H9 (cell line): Measurements from ENCODE around the gene NOL9. TPM values are rescaled to one million over a fixed set of nuclear protein-coding genes. Genes with fewer than 3 reads are reported as not detected.

Experiments used
- DNase-seq: peaks from one replicate; pipeline ENCODE4 v3.0.0-alpha.2; 2017
- H2AFZ ChIP-seq: one replicate; pipeline ENCODE4 v1.6.1; 2013; ENCODE audit warnings: mild to moderate bottlenecking, low read length, control low read depth, moderate library complexity
- H2AK5ac ChIP-seq: 2 replicates; pipeline ENCODE4 v1.6.1; 2013; ENCODE audit warnings: low read length, control low read depth, mixed read lengths; ENCODE audit not compliant: insufficient read length
- H2BK120ac ChIP-seq: one replicate; pipeline ENCODE4 v1.6.1; 2013; ENCODE audit warnings: low read depth, mild to moderate bottlenecking, low read length, control low read depth, inconsistent platforms; ENCODE audit not compliant: poor library complexity, severe bottlenecking
- H2BK12ac ChIP-seq: 2 replicates; pipeline ENCODE4 v1.6.1; 2013; ENCODE audit warnings: low read length, control low read depth, mixed read lengths, low read depth; ENCODE audit not compliant: insufficient read length
- H2BK15ac ChIP-seq: 2 replicates; pipeline ENCODE4 v1.6.1; 2013; ENCODE audit warnings: low read depth, low read length, control low read depth
- H2BK20ac ChIP-seq: one replicate; pipeline ENCODE4 v1.6.1; 2013; ENCODE audit warnings: low read depth, mild to moderate bottlenecking, low read length, control low read depth, inconsistent platforms; ENCODE audit not compliant: poor library complexity, severe bottlenecking
- H2BK5ac ChIP-seq: 2 replicates; pipeline ENCODE4 v1.6.1; 2013; ENCODE audit warnings: low read length, control low read depth, mixed read lengths; ENCODE audit not compliant: insufficient read length
- H3K14ac ChIP-seq: 2 replicates; pipeline ENCODE4 v1.6.1; 2013; ENCODE audit warnings: low read length, control low read depth; ENCODE audit not compliant: insufficient read depth
- H3K18ac ChIP-seq: 2 replicates; pipeline ENCODE4 v1.6.1; 2013; ENCODE audit warnings: low read depth, mild to moderate bottlenecking, mixed read lengths, low read length, control low read depth; ENCODE audit not compliant: insufficient read length
- H3K23ac ChIP-seq: 2 replicates; pipeline ENCODE4 v1.6.1; 2013; ENCODE audit warnings: low read length, control low read depth, mixed read lengths, low read depth; ENCODE audit not compliant: insufficient read length
- H3K23me2 ChIP-seq: 2 replicates; pipeline ENCODE4 v1.6.1; 2013; ENCODE audit warnings: low read depth, mild to moderate bottlenecking, mixed read lengths, low read length, control low read depth; ENCODE audit not compliant: insufficient read length, poor library complexity, severe bottlenecking
- H3K27ac ChIP-seq: 2 replicates; pipeline ENCODE4 v1.5.1; 2013; ENCODE audit warnings: low read length, control low read depth, mixed read lengths, low read depth; ENCODE audit not compliant: insufficient read length
- H3K27me3 ChIP-seq: 2 replicates; pipeline ENCODE4 v1.6.1; 2013; ENCODE audit warnings: low read length, control low read depth, inconsistent platforms; ENCODE audit not compliant: insufficient read depth
- H3K4ac ChIP-seq: 2 replicates; pipeline ENCODE4 v1.6.1; 2013; ENCODE audit warnings: low read depth, mild to moderate bottlenecking, control low read depth, inconsistent platforms, low read length, moderate library complexity
- H3K4me1 ChIP-seq: 2 replicates; pipeline ENCODE4 v1.6.1; 2013; ENCODE audit warnings: low read length, control low read depth, inconsistent platforms; ENCODE audit not compliant: insufficient read depth
- H3K4me2 ChIP-seq: 2 replicates; pipeline ENCODE4 v1.6.1; 2013; ENCODE audit warnings: low read length, control low read depth, mixed read lengths; ENCODE audit not compliant: insufficient read length, insufficient read depth
- H3K56ac ChIP-seq: 2 replicates; pipeline ENCODE4 v1.6.1; 2013; ENCODE audit warnings: low read depth, mild to moderate bottlenecking, mixed read lengths, low read length, control low read depth; ENCODE audit not compliant: insufficient read length
- H3K79me1 ChIP-seq: 2 replicates; pipeline ENCODE4 v1.6.1; 2013; ENCODE audit warnings: low read depth, mild to moderate bottlenecking, moderate library complexity, low read length, control low read depth, inconsistent platforms; ENCODE audit not compliant: insufficient read depth, poor library complexity, severe bottlenecking
- H3K79me2 ChIP-seq: 2 replicates; pipeline ENCODE4 v1.6.1; 2013; ENCODE audit warnings: low read length, control low read depth, inconsistent platforms; ENCODE audit not compliant: insufficient read depth
- H3K9ac ChIP-seq: 2 replicates; pipeline ENCODE4 v1.6.1; 2013; ENCODE audit warnings: low read length, control low read depth, mixed read lengths; ENCODE audit not compliant: insufficient read length; ENCODE audit errors: extremely low read depth
- H3K9me3 ChIP-seq: one replicate; pipeline ENCODE4 v1.6.1; 2013; ENCODE audit warnings: low read depth, low read length, inconsistent platforms; ENCODE audit not compliant: control insufficient read depth
- H3T11ph ChIP-seq: one replicate; pipeline ENCODE4 v1.6.1; 2013; ENCODE audit warnings: mild to moderate bottlenecking, low read length, control low read depth, inconsistent platforms
- H4K20me1 ChIP-seq: one replicate; pipeline ENCODE4 v1.6.1; 2013; ENCODE audit not compliant: control insufficient read depth, insufficient read length, insufficient read depth
- H4K5ac ChIP-seq: 2 replicates; pipeline ENCODE4 v1.6.1; 2013; ENCODE audit warnings: low read depth, mild to moderate bottlenecking, mixed read lengths, low read length, control low read depth; ENCODE audit not compliant: insufficient read length
- H4K8ac ChIP-seq: replicated peaks from 2 replicates; pipeline ENCODE4 v1.6.1; 2013; ENCODE audit warnings: low read length, control low read depth, mixed read lengths, low read depth; ENCODE audit not compliant: insufficient read length
- H4K91ac ChIP-seq: 2 replicates; pipeline ENCODE4 v1.6.1; 2013; ENCODE audit warnings: low read depth, mild to moderate bottlenecking, moderate library complexity, mixed read lengths, low read length, control low read depth; ENCODE audit not compliant: insufficient read length
- H3K27ac Mint-ChIP-seq, 3 experiments: 2 replicates in 2 of 3; 3 replicates in 1 of 3; pipeline ENCODE4 v1.8.0; 2020 to 2021; ENCODE audit warnings: mixed read lengths in 3 of 3, mild to moderate bottlenecking in 1 of 3, moderate library complexity in 1 of 3
- H3K27me3 Mint-ChIP-seq: 2 replicates; pipeline ENCODE4 v1.8.0; 2021; ENCODE audit warnings: low read depth, mild to moderate bottlenecking, moderate library complexity, mixed read lengths
- H3K36me3 Mint-ChIP-seq, 3 experiments: 2 replicates in 2 of 3; 3 replicates in 1 of 3; pipeline ENCODE4 v1.8.0; 2020 to 2021; ENCODE audit warnings: low read depth in 3 of 3, mixed read lengths in 3 of 3; ENCODE audit not compliant: insufficient read depth in 1 of 3
- H3K4me1 Mint-ChIP-seq, 2 experiments: 2 replicates each; pipeline ENCODE4 v1.8.0; 2020; ENCODE audit warnings: mixed read lengths in 2 of 2
- H3K4me3 Mint-ChIP-seq, 2 experiments: 2 replicates in 1 of 2; 3 replicates in 1 of 2; pipeline ENCODE4 v1.8.0; 2020 to 2021; ENCODE audit warnings: mild to moderate bottlenecking in 2 of 2, mixed read lengths in 2 of 2, moderate library complexity in 1 of 2
- H3K9me3 Mint-ChIP-seq, 2 experiments: 2 replicates in 1 of 2; 3 replicates in 1 of 2; pipeline ENCODE4 v1.8.0; 2020; ENCODE audit warnings: mild to moderate bottlenecking in 2 of 2, mixed read lengths in 2 of 2, moderate library complexity in 1 of 2
- WGBS: extraction: QIAGEN DNeasy Blood & Tissue Kit; methylation state at CpG from one replicate; pipeline ENCODE4 v1.1.7; 2013; ENCODE audit warnings: missing lambda C conversion rate, low lambda C conversion rate, mixed read lengths; ENCODE audit not compliant: insufficient read length; ENCODE audit errors: extremely low coverage; 5-methylcytosine and 5-hydroxymethylcytosine counted together
- total RNA-seq: library from RNA; stranded (reverse); gene quantifications from 2 replicates; pipeline ENCODE4 v1.2.1, GENCODE V29; 2021
- TF ChIP-seq, protein P1 (sequence below): fragments of 200-600 bp; sonication (generic); conservative IDR thresholded peaks from 3 replicates; pipeline ENCODE4 v1.8.0; 2021; ENCODE audit warnings: antibody characterized with exemption, mild to moderate bottlenecking

Gene NOL9
- total RNA-seq, 1 experiment from 2014 or later: 50.4 TPM

DNA sequence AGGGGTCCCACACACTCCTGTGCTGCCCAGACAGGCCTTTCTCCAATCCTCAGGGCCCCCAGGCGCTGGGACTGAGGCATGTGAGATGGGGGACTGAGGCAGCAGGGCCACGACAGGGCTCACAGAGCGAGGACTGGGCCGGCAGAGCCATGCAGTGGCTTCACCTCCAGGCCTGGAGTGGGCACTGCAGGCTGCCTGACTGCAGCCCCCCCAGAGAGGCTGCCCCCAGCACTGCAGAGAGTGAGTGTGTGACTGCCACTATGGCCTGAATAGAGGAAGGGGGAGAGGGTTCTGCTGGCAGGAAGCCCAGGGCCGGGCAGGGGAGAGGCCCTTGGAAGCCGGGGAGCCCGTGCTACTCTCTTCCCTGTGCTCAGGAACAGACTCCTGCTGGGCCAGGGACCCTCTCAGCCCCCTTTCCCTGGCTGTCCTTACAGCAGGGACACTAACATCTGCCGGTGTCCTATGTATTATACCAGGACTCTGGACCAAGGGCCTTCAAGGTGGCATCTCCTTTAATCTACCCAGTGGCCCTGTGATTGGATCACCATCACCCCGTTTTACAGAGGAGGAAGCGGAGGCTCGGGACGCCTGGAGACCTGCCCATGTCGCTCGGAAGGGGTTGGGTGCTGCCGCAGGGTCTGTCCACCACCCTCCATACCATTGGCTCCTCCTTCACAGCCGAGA is 42.6 kb downstream of the NOL9 start:
- no peak for DNase-seq
- no peak overlapping the region for H3K9ac ChIP-seq

More for the DNA sequence above, 42.6 kb downstream of the NOL9 start:
- Histone ChIP-seq H3K4ac (no peak overlapping the region), H2AFZ (no peak overlapping the region), H2BK5ac (no peak overlapping the region), H4K5ac (no peak overlapping the region), H3K79me2 (no peaks in the 10 kb centered on the region), H3K4me2 (no peak overlapping the region), H4K91ac (no peak overlapping the region), H3K14ac (peak overlapping the region; percentile 8; the same call in 1 of the 2 replicates), H2BK12ac (no peak overlapping the region), H3K4me1 (no peaks in the 10 kb centered on the region), H4K20me1 (no peaks in the 10 kb centered on the region), H3T11ph (no peak overlapping the region), H3K9me3 (no peaks in the 10 kb centered on the region), H2AK5ac (no peak overlapping the region), H3K56ac (no peak overlapping the region), H3K23me2 (no peaks in the 10 kb centered on the region), H3K27me3 (no peaks in the 10 kb centered on the region), H3K23ac (no peak overlapping the region), H3K79me1 (no peaks in the 10 kb centered on the region), H3K27ac (no peak overlapping the region), H2BK15ac (no peak overlapping the region), H2BK120ac (no peak overlapping the region), H3K18ac (no peak overlapping the region), H2BK20ac (no peak overlapping the region), H4K8ac (no peak overlapping the region)
- Mint-ChIP-seq H3K36me3 (no peaks in the 10 kb centered on the region), H3K9me3 (no peaks in the 10 kb centered on the region), H3K27me3 (no peaks in the 10 kb centered on the region), H3K4me3 (no peak overlapping the region), H3K4me1 (peaks cover 0 to 2% of the 10 kb centered on the region in 2 experiments; a peak in 2 of 4 replicates), H3K27ac (no peak overlapping the region; a peak in 1 of 7 replicates)
- no CpG with 5 or more reads among the region's 16 CpGs for WGBS
- TF ChIP-seq, protein P1, sequence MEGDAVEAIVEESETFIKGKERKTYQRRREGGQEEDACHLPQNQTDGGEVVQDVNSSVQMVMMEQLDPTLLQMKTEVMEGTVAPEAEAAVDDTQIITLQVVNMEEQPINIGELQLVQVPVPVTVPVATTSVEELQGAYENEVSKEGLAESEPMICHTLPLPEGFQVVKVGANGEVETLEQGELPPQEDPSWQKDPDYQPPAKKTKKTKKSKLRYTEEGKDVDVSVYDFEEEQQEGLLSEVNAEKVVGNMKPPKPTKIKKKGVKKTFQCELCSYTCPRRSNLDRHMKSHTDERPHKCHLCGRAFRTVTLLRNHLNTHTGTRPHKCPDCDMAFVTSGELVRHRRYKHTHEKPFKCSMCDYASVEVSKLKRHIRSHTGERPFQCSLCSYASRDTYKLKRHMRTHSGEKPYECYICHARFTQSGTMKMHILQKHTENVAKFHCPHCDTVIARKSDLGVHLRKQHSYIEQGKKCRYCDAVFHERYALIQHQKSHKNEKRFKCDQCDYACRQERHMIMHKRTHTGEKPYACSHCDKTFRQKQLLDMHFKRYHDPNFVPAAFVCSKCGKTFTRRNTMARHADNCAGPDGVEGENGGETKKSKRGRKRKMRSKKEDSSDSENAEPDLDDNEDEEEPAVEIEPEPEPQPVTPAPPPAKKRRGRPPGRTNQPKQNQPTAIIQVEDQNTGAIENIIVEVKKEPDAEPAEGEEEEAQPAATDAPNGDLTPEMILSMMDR: no peak
